DMS153 treated with DMSO at 0.1 percent for 48 hours (cell line): ENCODE results near the gene CLSTN3.

Experiments
- DNase-seq: peaks from one replicate; lab custom pipeline; 2025; ENCODE audit not compliant: unreplicated experiment; lab: John Stamatoyannopoulos, UW

CLSTN3 gene

DNA sequence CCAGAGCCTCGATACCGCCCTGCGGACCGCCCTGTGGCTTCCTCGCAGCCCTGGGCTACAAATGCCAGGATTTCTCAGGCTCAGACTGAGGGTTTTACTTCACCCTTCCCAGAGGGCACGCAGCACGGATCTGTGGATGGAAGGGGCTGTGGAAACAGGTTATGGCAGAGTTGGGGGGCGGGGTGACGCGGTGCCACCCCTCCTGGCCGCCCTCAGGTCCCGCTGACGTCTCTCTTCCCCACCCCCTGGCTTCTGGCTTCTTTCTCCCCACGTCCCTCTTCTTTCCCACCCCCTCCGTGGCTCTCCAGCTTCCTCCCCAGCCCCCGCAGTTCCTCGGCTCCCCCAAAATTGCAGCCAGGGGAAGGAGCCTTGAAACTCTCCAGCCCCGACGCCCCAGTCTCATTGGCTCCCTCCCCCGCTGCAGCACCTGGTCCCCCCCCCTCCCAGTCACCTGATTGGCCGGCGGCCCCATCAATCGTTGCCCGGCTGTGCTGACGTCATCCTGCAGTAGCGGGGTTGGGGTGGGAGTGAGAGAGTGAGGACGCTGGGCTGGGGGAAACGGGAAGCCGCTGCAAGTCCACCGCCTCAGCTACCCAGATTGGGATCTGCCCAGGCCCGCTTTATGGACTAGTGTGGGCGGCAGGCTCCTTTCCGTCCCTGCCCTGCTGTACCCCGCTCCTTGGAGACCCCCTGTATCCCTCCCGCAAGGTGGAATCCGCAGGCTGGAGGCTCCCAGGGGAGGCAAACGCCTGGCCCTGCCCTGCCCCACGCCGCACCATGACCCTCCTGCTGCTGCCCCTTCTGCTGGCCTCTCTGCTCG is at the start of gene CLSTN3:
Gene CLSTN3, plus strand, starts transcription at position 500 of the 820 bp plus-strand sequence. Its CDS starts 278 bp downstream, at position 778.
- DNase-seq: peak; percentile 70

- DNase-seq: no peak
Measured at GRCh38 chr12:7081037-7081436, 49.1 kb upstream of the CLSTN3 start.

DNA sequence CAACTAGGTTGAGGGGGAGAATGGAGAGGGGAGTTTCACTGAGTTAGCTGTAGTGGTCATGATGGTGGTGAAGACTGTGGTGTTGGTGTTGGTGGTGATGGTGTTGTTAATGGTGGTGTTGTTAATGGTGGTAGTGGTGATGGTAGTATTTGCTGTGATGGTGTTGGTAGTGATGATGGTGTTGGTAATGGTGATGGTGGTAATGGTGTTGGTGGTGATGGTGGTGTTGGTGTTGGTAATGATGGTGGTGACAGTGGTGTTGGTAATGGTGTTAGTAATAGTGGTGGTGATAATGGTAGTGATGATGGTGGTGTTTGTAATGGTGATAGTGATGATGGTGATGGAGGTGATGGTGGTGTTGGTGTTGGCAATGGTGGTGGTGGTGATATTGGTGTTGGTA is 47.0 kb upstream of the CLSTN3 start:
- DNase-seq: no peak

GRCh38 chr12:7089196-7089871 is 40.8 kb upstream of the CLSTN3 start:
- no peak for DNase-seq

GRCh38 chr12:7090222-7090998 is 39.8 kb upstream of the CLSTN3 start:
- DNase-seq: no peak

DNA sequence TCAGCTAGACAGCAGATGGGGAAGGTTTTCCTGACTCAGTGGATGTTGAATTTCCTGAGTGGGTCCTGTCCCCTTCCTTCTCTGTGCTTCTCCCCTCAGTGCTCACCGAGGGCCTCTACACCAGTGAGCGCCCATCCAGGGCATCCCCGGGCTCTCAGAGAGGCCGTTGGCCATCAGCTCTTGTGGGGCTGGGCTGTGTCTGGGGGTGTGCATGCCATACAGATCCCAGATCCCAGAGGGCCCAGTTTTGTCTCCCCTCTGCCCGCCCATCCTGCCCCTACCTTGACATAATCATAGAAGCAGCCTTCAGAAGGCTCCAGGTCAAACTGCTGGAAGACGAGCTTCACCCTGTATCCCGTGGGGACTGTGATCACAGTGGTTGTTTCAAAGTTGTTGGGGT is 39.0 kb upstream of the CLSTN3 start:
- no peak for DNase-seq

DNA sequence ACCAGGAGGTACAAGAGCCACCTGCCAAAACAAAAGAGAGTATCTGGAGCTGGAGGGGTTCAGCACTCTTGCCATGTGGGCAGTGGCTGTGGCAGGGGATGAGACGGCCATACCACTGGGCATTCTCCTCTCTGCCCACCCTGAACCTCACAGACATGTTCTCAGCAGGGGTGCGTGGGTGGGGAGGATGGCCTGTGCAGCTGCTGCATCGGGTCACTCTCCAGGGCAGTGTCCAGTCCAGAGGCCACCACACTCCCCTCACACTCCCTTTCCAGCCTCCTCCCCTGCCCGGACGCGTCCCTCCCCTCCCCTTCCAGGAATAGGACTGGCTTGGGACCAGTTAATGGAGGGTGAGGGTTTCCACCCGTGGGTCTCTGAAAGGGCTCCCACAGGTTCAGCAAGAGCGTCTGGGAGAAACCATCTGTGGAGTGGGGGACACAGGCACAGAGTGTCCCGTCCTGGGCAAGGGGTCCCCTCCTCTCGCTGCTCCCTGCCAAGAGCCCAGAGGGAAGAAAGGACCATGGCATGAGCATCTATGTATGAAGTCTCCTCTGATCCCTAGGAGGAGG is 38.4 kb upstream of the CLSTN3 start:
- no peak for DNase-seq

DNA sequence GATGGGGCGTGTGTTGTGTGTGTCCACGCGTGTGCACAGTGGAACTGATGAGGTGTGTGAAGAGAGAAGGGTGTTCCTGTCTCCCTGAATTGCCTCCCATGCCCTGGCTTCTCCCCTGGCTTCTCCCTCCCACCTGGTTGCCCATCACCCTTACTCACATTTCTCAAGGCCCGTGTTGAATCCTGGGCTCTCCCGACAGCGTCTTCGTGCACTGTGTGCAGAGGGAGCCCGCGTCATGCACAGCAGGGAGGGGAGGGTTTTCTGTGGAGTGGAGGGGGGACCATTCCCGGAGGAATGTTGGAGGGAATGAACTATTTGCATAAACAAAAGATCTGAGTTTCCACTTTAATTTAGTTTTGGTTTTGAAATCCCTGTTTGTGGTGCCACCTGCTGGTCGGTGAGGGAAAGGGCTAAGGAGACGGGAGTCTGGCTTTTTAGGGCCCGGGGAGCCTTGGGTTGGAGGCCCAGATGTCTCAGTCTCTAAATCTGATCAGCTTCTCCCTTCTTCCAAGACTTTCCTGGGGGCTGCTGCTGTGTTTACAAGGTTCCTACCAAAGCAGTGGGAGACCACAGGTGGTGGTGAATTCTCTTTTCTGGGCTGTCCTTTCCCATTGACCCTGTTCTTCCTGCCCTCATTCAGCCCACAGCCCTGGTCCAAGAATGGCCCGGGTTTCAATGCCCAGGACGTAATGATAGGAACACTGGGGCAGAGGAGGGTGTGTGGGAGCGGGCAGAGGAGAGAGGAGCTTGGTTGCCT is 37.8 kb upstream of the CLSTN3 start, which contains the start of gene C1R:
Gene C1R, minus strand, starts transcription at position 217 of the 757 bp plus-strand sequence. Its CDS starts 57 bp downstream, at position 160.
- peak; percentile 29 for DNase-seq

GRCh38 chr12:7092986-7093460 is 37.1 kb upstream of the CLSTN3 start:
- no peak for DNase-seq

GRCh38 chr12:7093486-7093885 is 36.7 kb upstream of the CLSTN3 start:
- DNase-seq: no peak

- DNase-seq: no peak
Measured at GRCh38 chr12:7093892-7094291, 36.3 kb upstream of the CLSTN3 start.

- no peak for DNase-seq
Measured at GRCh38 chr12:7096006-7096932, 33.9 kb upstream of the CLSTN3 start.

GRCh38 chr12:7096979-7097378 is 33.2 kb upstream of the CLSTN3 start:
- peak; percentile 8 for DNase-seq

- DNase-seq: no peak
Measured at GRCh38 chr12:7099290-7099996, 30.7 kb upstream of the CLSTN3 start.

GRCh38 chr12:7100239-7100638 is 29.9 kb upstream of the CLSTN3 start:
- no peak for DNase-seq

GRCh38 chr12:7101047-7101693 is 29.0 kb upstream of the CLSTN3 start:
- DNase-seq: no peak

DNA sequence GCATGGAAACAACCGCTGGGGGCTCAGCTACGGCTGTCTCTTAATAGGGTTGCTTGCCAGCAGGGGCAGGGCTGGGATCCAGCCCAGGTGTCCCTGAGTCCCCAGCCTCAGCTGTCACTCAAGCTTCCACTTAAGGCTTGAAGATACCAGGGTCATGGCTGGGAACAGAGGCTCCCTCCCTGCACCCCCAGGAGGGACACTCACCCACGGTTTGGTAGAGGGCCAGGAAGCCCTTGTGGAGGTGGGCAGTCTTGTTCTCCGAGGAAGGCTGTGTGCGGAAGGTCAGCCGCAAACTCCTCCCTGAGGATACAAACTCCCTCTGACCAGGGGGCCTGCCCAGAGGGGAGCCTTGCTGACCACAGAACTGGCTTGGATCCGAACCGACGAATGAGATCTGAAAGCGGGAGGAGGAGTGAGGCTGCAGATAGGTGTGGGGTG is 28.5 kb upstream of the CLSTN3 start:
- no peak for DNase-seq

DNA sequence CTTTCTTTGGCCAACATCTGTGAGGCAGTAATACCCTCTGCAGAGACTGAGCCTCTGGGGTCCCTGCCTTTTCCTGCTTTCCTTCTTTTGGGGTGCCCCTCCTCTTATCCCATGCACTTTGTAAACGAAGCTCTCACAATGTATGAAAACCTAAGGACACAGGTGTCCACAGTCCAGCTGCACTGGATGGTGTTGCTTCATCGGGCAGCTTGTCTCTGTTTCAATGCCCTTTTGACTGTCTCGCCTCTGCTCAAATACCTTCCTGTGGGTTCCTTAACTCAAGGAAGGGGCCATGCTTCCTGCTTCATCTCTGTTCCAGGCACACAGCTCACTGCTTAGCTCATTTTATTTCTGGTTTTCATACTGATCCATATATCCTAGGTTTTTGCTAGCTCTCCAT is 27.6 kb upstream of the CLSTN3 start:
- DNase-seq: no peak
